NCI-H1694 (cell line): Measurements from ENCODE around the gene FNIP1.
"Not testable (repeated sequence)": the region's sequence is repeated elsewhere in the genome, so short reads cannot be mapped to it uniquely, and the experiment has no call there.

Source experiments
- DNase-seq: peaks from one replicate; lab custom pipeline; 2025; lab: John Stamatoyannopoulos, UW

FNIP1 gene

GRCh38 chr5:131637694-131638093 is 159.1 kb downstream of the FNIP1 start:
- no peak for DNase-seq

- no peak for DNase-seq
Observed at GRCh38 chr5:131635684-131636572, 160.9 kb downstream of the FNIP1 start.

- DNase-seq = peak; percentile 94
Observed at GRCh38 chr5:131634996-131635683, 161.7 kb downstream of the FNIP1 start, which contains the start of gene RAPGEF6. Gene RAPGEF6, minus strand, starts transcription at chr5:131635229. Its CDS starts 199 bp downstream, at chr5:131635030.

- no peak for DNase-seq
Observed at GRCh38 chr5:131634666-131634995, 162.2 kb downstream of the FNIP1 start.

GRCh38 chr5:131634238-131634637 is 162.6 kb downstream of the FNIP1 start:
- no peak for DNase-seq

GRCh38 chr5:131633830-131634229 is 163.0 kb downstream of the FNIP1 start:
- no peak for DNase-seq

GRCh38 chr5:131630963-131631350 is 165.9 kb downstream of the FNIP1 start:
- DNase-seq = no peak

- no peak for DNase-seq
Observed at GRCh38 chr5:131630208-131630962, 166.4 kb downstream of the FNIP1 start.

GRCh38 chr5:131628990-131629389 is 167.8 kb downstream of the FNIP1 start:
- DNase-seq = no peak

GRCh38 chr5:131627207-131627865 is 169.5 kb downstream of the FNIP1 start:
- DNase-seq = no peak

- no peak for DNase-seq
Observed at GRCh38 chr5:131622633-131623032, 174.2 kb downstream of the FNIP1 start.

GRCh38 chr5:131621164-131621563 is 175.7 kb downstream of the FNIP1 start:
- not testable (repeated sequence) for DNase-seq

GRCh38 chr5:131619102-131619501 is 177.7 kb downstream of the FNIP1 start:
- no peak for DNase-seq

- no peak for DNase-seq
Observed at GRCh38 chr5:131617140-131617822, 179.5 kb downstream of the FNIP1 start.

- DNase-seq = no peak
Observed at GRCh38 chr5:131615957-131616356, 180.9 kb downstream of the FNIP1 start.

- DNase-seq = no peak
Observed at GRCh38 chr5:131613423-131613822, 183.4 kb downstream of the FNIP1 start.

GRCh38 chr5:131611064-131611381 is 185.8 kb downstream of the FNIP1 start:
- DNase-seq = no peak

GRCh38 chr5:131610198-131611063 is 186.4 kb downstream of the FNIP1 start:
- no peak for DNase-seq

GRCh38 chr5:131609774-131610173 is 187.0 kb downstream of the FNIP1 start:
- DNase-seq = no peak

- no peak for DNase-seq
Observed at GRCh38 chr5:131608597-131608996, 188.2 kb downstream of the FNIP1 start.
